IMR-90 (cell line): ENCODE data around the gene DYDC1. TPM values are rescaled to one million over a fixed set of nuclear protein-coding genes. Genes with fewer than 3 reads are reported as not detected.

Experiments
- ATAC-seq: fragments of 200-7000 bp; cut with Tn5 transposase; 2 replicates; pipeline ENCODE4 v1.9.1; 2020; ENCODE audit warnings: low read depth, mild to moderate bottlenecking, moderate library complexity
- BruUV-seq: library from RNA; stranded (reverse); fragments of 400-500 nt; replicated peaks from 2 replicates; lab custom pipeline; 2021; lab: Mats Ljungman, UMichigan
- CTCF ChIA-PET: fragments of 300-600 bp; formaldehyde crosslinking; extraction: SDS; loops from one replicate; lab custom pipeline; 2021; ENCODE audit warnings: antibody characterized with exemption; lab: Yijun Ruan, JAX
- POLR2A ChIA-PET: fragments of 300-600 bp; sonication (Branson Sonifier 250); formaldehyde crosslinking; loops from one replicate; lab custom pipeline; 2022; ENCODE audit warnings: antibody characterized with exemption; ENCODE audit not compliant: unreplicated experiment; lab: Charles Lee
- DNase-seq: peaks from one replicate; pipeline ENCODE4 v3.0.0; 2013
- H2AFZ ChIP-seq: replicated peaks from 2 replicates; pipeline ENCODE3; 2013; ENCODE audit warnings: low read length, mild to moderate bottlenecking; ENCODE audit not compliant: poor library complexity
- H2AK5ac ChIP-seq: 2 replicates; pipeline ENCODE4 v1.6.1; 2013; ENCODE audit warnings: low read depth, low read length, inconsistent platforms
- H2AK9ac ChIP-seq: replicated peaks from 2 replicates; pipeline ENCODE3; 2013; ENCODE audit warnings: mild to moderate bottlenecking, low read depth, low read length, moderate library complexity; ENCODE audit not compliant: poor library complexity
- H2BK120ac ChIP-seq: 2 replicates; pipeline ENCODE4 v1.6.1; 2013; ENCODE audit warnings: low read depth, low read length, inconsistent platforms
- H2BK15ac ChIP-seq: 3 replicates; pipeline ENCODE4 v1.6.1; 2013; ENCODE audit warnings: low read depth, low read length, inconsistent platforms
- H2BK20ac ChIP-seq: 2 replicates; pipeline ENCODE4 v1.6.1; 2013; ENCODE audit warnings: low read depth, mild to moderate bottlenecking, inconsistent platforms, low read length, moderate library complexity
- H2BK5ac ChIP-seq: 2 replicates; pipeline ENCODE4 v1.6.1; 2013; ENCODE audit warnings: mild to moderate bottlenecking, low read depth, low read length, inconsistent platforms; ENCODE audit not compliant: poor library complexity, severe bottlenecking
- H3K14ac ChIP-seq: replicated peaks from 2 replicates; pipeline ENCODE4 v1.6.1; 2013; ENCODE audit warnings: low read depth, low read length, inconsistent platforms
- H3K18ac ChIP-seq: 2 replicates; pipeline ENCODE4 v1.6.1; 2013; ENCODE audit warnings: low read depth, low read length, control low read depth
- H3K23ac ChIP-seq: 2 replicates; pipeline ENCODE4 v1.6.1; 2013; ENCODE audit warnings: low read depth, low read length, inconsistent platforms
- H3K27ac ChIP-seq: 2 replicates; pipeline ENCODE4 v1.5.1; 2013; ENCODE audit warnings: mild to moderate bottlenecking, control low read depth, low read length; ENCODE audit not compliant: insufficient read depth
- H3K27me3 ChIP-seq: 2 replicates; pipeline ENCODE4 v1.6.1; 2013; ENCODE audit warnings: low read length; ENCODE audit not compliant: control insufficient read depth, insufficient read depth
- H3K36me3 ChIP-seq: 2 replicates; pipeline ENCODE4 v1.6.1; 2013; ENCODE audit warnings: low read length, mixed read lengths; ENCODE audit not compliant: control insufficient read depth, insufficient read depth
- H3K4ac ChIP-seq: 2 replicates; pipeline ENCODE4 v1.6.1; 2013; ENCODE audit warnings: low read depth, low read length, inconsistent platforms
- H3K4me1 ChIP-seq: 2 replicates; pipeline ENCODE4 v1.6.1; 2013; ENCODE audit warnings: low read length, mixed read lengths; ENCODE audit not compliant: control insufficient read depth, insufficient read depth
- H3K4me2 ChIP-seq: 2 replicates; pipeline ENCODE4 v1.6.1; 2013; ENCODE audit warnings: low read depth, mild to moderate bottlenecking, control low read depth, low read length, moderate library complexity
- H3K4me3 ChIP-seq: 2 replicates; pipeline ENCODE4 v1.5.1; 2013; ENCODE audit warnings: low read depth, mild to moderate bottlenecking, control low read depth, low read length, moderate library complexity; ENCODE audit not compliant: insufficient read depth
- H3K56ac ChIP-seq: 2 replicates; pipeline ENCODE4 v1.6.1; 2013; ENCODE audit warnings: low read length, inconsistent platforms; ENCODE audit not compliant: insufficient read depth; ENCODE audit errors: extremely low read depth
- H3K79me1 ChIP-seq, 2 experiments: 2 replicates each; pipeline ENCODE4 v1.6.1; 2013; ENCODE audit warnings: low read length in 2 of 2, inconsistent platforms in 1 of 2, low read depth in 1 of 2
- H3K9ac ChIP-seq: 2 replicates; pipeline ENCODE4 v1.6.1; 2013; ENCODE audit warnings: low read depth, low read length, control low read depth
- H3K9me1 ChIP-seq: 2 replicates; pipeline ENCODE4 v1.6.1; 2013; ENCODE audit warnings: low read length, inconsistent platforms; ENCODE audit not compliant: insufficient read depth
- H3K9me3 ChIP-seq: 2 replicates; pipeline ENCODE4 v1.6.1; 2013; ENCODE audit warnings: low read length; ENCODE audit not compliant: control insufficient read depth, insufficient read depth
- H4K20me1 ChIP-seq: 2 replicates; pipeline ENCODE4 v1.6.1; 2013; ENCODE audit warnings: low read length, inconsistent platforms; ENCODE audit not compliant: insufficient read depth
- H4K5ac ChIP-seq: 2 replicates; pipeline ENCODE4 v1.6.1; 2013; ENCODE audit warnings: mild to moderate bottlenecking, low read depth, low read length, control low read depth
- H4K8ac ChIP-seq, 2 experiments: 2 replicates each; pipeline ENCODE4 v1.6.1; 2013; ENCODE audit warnings: low read depth in 2 of 2, low read length in 2 of 2, control low read depth in 1 of 2, inconsistent platforms in 1 of 2
- H4K91ac ChIP-seq: 2 replicates; pipeline ENCODE4 v1.6.1; 2013; ENCODE audit warnings: low read depth, low read length, inconsistent platforms; ENCODE audit not compliant: insufficient read depth
- CEBPB ChIP-seq: IDR thresholded peaks from 2 replicates; pipeline ENCODE4 v1.6.1; 2012; ENCODE audit warnings: low read depth, low read length, improper control_type of control experiment
- FOS ChIP-seq: fragments of 150-350 bp; IDR thresholded peaks from 2 replicates; pipeline ENCODE4 v1.6.1; 2016; ENCODE audit warnings: low read depth, low read length
- MAFK ChIP-seq: IDR thresholded peaks from 2 replicates; pipeline ENCODE4 v1.6.1; 2012; ENCODE audit warnings: low read depth, low read length, improper control_type of control experiment
- MXI1 ChIP-seq: IDR thresholded peaks from 2 replicates; pipeline ENCODE4 v1.6.1; 2012; ENCODE audit warnings: low read depth, mild to moderate bottlenecking, low read length, moderate library complexity, borderline replicate concordance
- RAD21 ChIP-seq: IDR thresholded peaks from 2 replicates; pipeline ENCODE4 v1.6.1; 2012; ENCODE audit warnings: low read length, improper control_type of control experiment
- RCOR1 ChIP-seq: IDR thresholded peaks from 2 replicates; pipeline ENCODE4 v1.6.1; 2012; ENCODE audit warnings: mild to moderate bottlenecking, low read length, improper control_type of control experiment; ENCODE audit not compliant: insufficient replicate concordance
- RFX5 ChIP-seq: IDR thresholded peaks from 2 replicates; pipeline ENCODE4 v1.8.0; 2012; ENCODE audit warnings: low read depth, mild to moderate bottlenecking, low read length, moderate library complexity
- SMC3 ChIP-seq: fragments of 150-350 bp; IDR thresholded peaks from 2 replicates; pipeline ENCODE4 v1.6.1; 2016; ENCODE audit warnings: low read depth, mild to moderate bottlenecking, antibody characterized with exemption, low read length, moderate library complexity
- WGBS, 2 experiments: methylation state at CpG; one replicate each; pipeline versions ENCODE4 v1.1.5 to v1.1.7; 2013; ENCODE audit warnings: missing lambda C conversion rate in 2 of 2; ENCODE audit not compliant: insufficient read length in 1 of 2; ENCODE audit errors: extremely low coverage in 2 of 2; 5-methylcytosine and 5-hydroxymethylcytosine counted together
- dilution Hi-C: fragments of 300-500 bp; cut with HindIII; formaldehyde crosslinking; loops from one replicate; pipeline ENCODE4 v1.14.3; 2018; ENCODE audit warnings: low sequenced_read_pairs; ENCODE audit not compliant: unreplicated experiment
- in situ Hi-C: fragments of 300-500 bp; cut with MboI; formaldehyde crosslinking; loops from 3 replicates; pipeline ENCODE4 v1.14.3; 2019; ENCODE audit warnings: low sequenced_read_pairs, inconsistent platforms, mixed read lengths
- intact Hi-C: fragments of 100-400 bp; cut with micrococcal nuclease; formaldehyde crosslinking; loops from 2 replicates; pipeline ENCODE4 v1.10.0; 2022
- polyA plus RNA-seq, 3 experiments: library from polyadenylated mRNA; depleted of rRNA; stranded (reverse); fragments of >200 nt; gene quantifications; 2 replicates each; pipeline ENCODE4 v1.2.3, GENCODE V29; 2012; ENCODE audit warnings: low replicate concordance in 1 of 3
- total RNA-seq: library from RNA; depleted of rRNA; stranded (reverse); fragments of >200 nt; gene quantifications from 2 replicates; pipeline ENCODE4 v1.2.3, GENCODE V29; 2012
- TF ChIP-seq, protein P1 (sequence below): conservative IDR thresholded peaks from 2 replicates; pipeline ENCODE4 v1.5.1; 2012; ENCODE audit warnings: mild to moderate bottlenecking, low read depth, low read length, improper control_type of control experiment
- TF ChIP-seq, protein P2 (sequence below): fragments of 150-350 bp; IDR thresholded peaks from 2 replicates; pipeline ENCODE4 v1.6.1; 2017; ENCODE audit warnings: mild to moderate bottlenecking, antibody characterized with exemption, low read length, low read depth
- TF ChIP-seq, protein P3 (sequence below): fragments of 150-350 bp; IDR thresholded peaks from 2 replicates; pipeline ENCODE4 v1.6.1; 2016; ENCODE audit warnings: low read depth, mild to moderate bottlenecking, low read length, moderate library complexity, borderline replicate concordance

The DYDC1 gene
- total and polyA plus RNA-seq, 2 of the 4 experiments (the other 2 are of a cell fraction), result not detected

DNA sequence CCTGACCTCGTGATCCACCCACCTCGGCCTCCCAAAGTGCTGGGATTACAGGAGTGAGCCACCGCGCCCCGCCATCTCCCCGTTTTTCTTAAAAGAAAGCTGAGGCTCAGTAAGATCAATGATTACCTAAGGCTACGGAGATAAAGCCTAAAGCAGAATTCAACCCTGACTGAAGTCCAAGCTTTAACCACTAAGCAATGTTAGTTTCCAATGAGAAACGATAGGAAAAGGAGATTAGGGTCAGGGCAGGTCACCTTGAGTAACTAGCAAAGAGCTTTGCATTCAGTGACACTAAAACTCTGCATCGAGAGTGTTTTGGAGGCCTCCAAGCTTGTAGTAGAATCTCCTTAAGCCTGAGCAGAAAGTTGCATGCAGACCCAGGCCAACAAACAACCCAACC, 34.2 kb upstream of the DYDC1 start:
- in situ Hi-C loops (no loop called here), intact Hi-C loops (no loop called here), dilution Hi-C loops (no loop called here)
- Histone ChIP-seq H3K23ac (no peak overlapping the region), H3K27ac (no peak overlapping the region), H3K9me1 (no peaks in the 10 kb centered on the region), H2AFZ (no peak overlapping the region), H4K8ac (no peak overlapping the region), H4K5ac (no peak overlapping the region), H2BK20ac (no peak overlapping the region), H3K18ac (no peak overlapping the region), H2BK120ac (no peak overlapping the region), H2AK9ac (no peak overlapping the region), H3K79me1 (no peaks in the 10 kb centered on the region), H3K9ac (no peak overlapping the region), H3K9me3 (no peaks in the 10 kb centered on the region), H4K20me1 (no peaks in the 10 kb centered on the region), H3K27me3 (no peaks in the 10 kb centered on the region; the same call in 1 of the 2 replicates), H3K4me1 (no peaks in the 10 kb centered on the region), H3K14ac (no peak overlapping the region), H4K91ac (no peak overlapping the region), H3K4me3 (no peak overlapping the region), H2AK5ac (no peak overlapping the region), H3K4me2 (no peak overlapping the region), H3K36me3 (no peaks in the 10 kb centered on the region), H3K4ac (no peak overlapping the region), H2BK5ac (no peak overlapping the region), H2BK15ac (no peak overlapping the region), H3K56ac (no peak overlapping the region)
- BruUV-seq, result no TSS peak
- TF ChIP-seq, protein P1, sequence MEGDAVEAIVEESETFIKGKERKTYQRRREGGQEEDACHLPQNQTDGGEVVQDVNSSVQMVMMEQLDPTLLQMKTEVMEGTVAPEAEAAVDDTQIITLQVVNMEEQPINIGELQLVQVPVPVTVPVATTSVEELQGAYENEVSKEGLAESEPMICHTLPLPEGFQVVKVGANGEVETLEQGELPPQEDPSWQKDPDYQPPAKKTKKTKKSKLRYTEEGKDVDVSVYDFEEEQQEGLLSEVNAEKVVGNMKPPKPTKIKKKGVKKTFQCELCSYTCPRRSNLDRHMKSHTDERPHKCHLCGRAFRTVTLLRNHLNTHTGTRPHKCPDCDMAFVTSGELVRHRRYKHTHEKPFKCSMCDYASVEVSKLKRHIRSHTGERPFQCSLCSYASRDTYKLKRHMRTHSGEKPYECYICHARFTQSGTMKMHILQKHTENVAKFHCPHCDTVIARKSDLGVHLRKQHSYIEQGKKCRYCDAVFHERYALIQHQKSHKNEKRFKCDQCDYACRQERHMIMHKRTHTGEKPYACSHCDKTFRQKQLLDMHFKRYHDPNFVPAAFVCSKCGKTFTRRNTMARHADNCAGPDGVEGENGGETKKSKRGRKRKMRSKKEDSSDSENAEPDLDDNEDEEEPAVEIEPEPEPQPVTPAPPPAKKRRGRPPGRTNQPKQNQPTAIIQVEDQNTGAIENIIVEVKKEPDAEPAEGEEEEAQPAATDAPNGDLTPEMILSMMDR, result no peak
- TF ChIP-seq FOS (no peak), MXI1 (no peak), RFX5 (no peak), SMC3 (no peak), MAFK (no peak), CEBPB (no peak), RAD21 (no peak), RCOR1 (no peak)
- TF ChIP-seq, protein P2, sequence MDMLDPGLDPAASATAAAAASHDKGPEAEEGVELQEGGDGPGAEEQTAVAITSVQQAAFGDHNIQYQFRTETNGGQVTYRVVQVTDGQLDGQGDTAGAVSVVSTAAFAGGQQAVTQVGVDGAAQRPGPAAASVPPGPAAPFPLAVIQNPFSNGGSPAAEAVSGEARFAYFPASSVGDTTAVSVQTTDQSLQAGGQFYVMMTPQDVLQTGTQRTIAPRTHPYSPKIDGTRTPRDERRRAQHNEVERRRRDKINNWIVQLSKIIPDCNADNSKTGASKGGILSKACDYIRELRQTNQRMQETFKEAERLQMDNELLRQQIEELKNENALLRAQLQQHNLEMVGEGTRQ, result no peak
- TF ChIP-seq, protein P3, sequence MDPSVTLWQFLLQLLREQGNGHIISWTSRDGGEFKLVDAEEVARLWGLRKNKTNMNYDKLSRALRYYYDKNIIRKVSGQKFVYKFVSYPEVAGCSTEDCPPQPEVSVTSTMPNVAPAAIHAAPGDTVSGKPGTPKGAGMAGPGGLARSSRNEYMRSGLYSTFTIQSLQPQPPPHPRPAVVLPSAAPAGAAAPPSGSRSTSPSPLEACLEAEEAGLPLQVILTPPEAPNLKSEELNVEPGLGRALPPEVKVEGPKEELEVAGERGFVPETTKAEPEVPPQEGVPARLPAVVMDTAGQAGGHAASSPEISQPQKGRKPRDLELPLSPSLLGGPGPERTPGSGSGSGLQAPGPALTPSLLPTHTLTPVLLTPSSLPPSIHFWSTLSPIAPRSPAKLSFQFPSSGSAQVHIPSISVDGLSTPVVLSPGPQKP, result no peak
- POLR2A ChIA-PET, result no interaction called here
- CTCF ChIA-PET, result no interaction called here
- ATAC-seq (no peak), DNase-seq (no peak)
- 48% methylated on average over 2 of the region's 9 CpGs; no CpG with 5 or more reads in 1 of the 2 experiments for WGBS, 2 experiments
